Stimulated activated naive CD8-positive, alpha-beta T cell treated with anti-CD3 and anti-CD28 coated beads, Interleukin-15, Interleukin-2, amounts not matched to agents 100 U/mL and 50 U/mL, for 24 hours (primary cell): ENCODE results near the gene AKT1S1.
"Not testable (repeated sequence)": the region's sequence is repeated elsewhere in the genome, so short reads cannot be mapped to it uniquely, and the experiment has no call there.

Experiments
- ATAC-seq: fragments of 150-1000 bp; cut with Tn5 transposase; one replicate; pipeline ENCODE4 v1.10.0; 2021
- DNase-seq: peaks from one replicate; pipeline ENCODE4 v3.0.0; 2021

The AKT1S1 gene

GRCh38 chr19:49836176-49837008, 40.8 kb downstream of the AKT1S1 start:
- no peak for DNase-seq
- ATAC-seq, result no peak

- DNase-seq, result no peak
- ATAC-seq, result no peak
Measured at GRCh38 chr19:49835562-49835961, 41.6 kb downstream of the AKT1S1 start.

DNA sequence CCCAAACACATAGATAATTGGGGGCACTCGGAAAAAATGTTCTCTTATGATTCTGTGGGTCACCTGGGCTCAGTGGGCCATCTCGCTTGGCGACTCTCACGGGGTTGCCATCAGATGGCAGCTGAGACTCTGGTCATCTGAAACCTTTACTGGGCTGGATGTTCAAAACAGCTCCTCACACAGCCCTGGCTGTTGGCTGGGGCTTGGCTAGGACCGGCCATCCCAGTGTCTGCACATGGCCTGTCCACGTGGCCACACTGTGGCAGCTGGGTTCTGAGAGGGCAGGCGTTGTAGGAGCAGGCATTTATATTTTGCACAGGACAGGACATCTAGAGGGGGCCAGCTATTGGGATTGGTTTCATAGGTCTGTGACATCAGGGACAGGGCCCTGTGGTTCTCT, 43.6 kb downstream of the AKT1S1 start:
- ATAC-seq (no peak), DNase-seq (no peak)

- no peak for DNase-seq
- no peak for ATAC-seq
Measured at GRCh38 chr19:49832556-49832955, 44.6 kb downstream of the AKT1S1 start.

DNA sequence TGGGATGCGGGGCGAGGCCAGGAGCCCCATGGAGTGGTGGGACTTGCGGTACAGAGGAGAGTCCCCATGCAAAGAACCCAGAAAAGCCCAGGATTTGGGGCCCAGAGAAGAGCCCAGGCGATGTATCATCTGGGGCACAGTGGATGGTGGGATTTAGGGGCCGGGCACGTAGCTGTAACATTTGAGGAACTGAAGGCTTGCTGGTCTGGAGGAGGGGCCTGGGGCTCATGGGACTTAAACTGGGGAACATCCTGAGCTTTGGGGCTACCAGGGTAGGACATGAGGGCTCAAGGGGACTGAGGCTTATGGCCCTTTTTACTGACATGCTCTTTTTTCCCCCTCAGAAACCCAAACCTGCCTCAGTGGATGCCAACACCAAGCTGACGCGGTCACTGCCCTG, 45.6 kb downstream of the AKT1S1 start:
- ATAC-seq (no peak), DNase-seq (no peak)

DNA sequence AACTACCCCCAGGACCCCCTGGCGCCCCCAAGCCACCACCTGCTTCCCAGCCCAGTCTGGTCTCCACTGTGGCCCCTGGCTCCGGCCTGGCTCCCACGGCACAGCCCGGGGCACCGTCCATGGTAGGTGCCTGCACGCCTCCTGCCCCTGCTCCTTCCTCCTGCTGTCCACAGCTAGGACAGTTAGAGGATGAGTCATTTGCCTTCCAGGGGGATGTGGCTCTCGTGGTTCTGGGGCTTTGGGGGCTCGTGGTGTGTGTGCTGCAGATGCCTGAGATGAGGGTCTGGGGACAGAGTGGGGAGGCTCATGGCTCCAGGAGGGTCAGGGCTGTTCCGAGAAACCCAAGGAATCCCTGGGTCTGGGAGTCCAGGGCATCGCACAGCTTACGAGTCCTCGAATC, 46.4 kb downstream of the AKT1S1 start:
- DNase-seq (no peak), ATAC-seq (no peak)

GRCh38 chr19:49829721-49830120, 47.4 kb downstream of the AKT1S1 start:
- ATAC-seq (no peak), DNase-seq (no peak)

DNA sequence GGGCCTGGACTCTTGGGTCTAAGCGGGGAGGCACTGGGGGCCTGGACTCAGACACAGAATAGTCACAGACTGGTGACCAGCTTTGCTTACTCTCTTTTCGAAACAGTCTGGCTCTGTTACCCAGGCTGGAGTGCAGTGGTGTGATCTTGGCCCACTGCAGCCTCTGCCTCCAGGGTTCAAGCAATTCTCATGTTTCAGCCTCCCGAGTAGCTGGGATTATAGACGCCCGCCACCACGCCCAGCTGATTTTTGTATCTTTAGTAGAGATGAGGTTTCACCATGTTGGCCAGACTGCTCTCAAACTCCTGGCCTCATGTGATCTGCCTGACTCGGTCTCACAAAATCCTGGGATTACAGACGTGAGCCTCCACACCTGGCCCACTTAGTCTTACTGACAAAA, 48.0 kb downstream of the AKT1S1 start:
- no peak for DNase-seq
- ATAC-seq, result no peak

- ATAC-seq (no peak), DNase-seq (no peak)
Measured at GRCh38 chr19:49827034-49827433, 50.1 kb downstream of the AKT1S1 start.

- ATAC-seq (no peak), DNase-seq (no peak)
Measured at GRCh38 chr19:49824662-49825061, 52.5 kb downstream of the AKT1S1 start.

- DNase-seq (no peak), ATAC-seq (no peak)
Measured at GRCh38 chr19:49823472-49823871, 53.7 kb downstream of the AKT1S1 start.

- no peak for ATAC-seq
- DNase-seq, result no peak
Measured at GRCh38 chr19:49820125-49820524, 57.0 kb downstream of the AKT1S1 start.

GRCh38 chr19:49819452-49820115, 57.6 kb downstream of the AKT1S1 start:
- not testable (repeated sequence) for ATAC-seq, DNase-seq
